ENCODE results near the gene COL17A1.
A peak's percentile ranks its signal among the peaks of the same experiment; 100 is the strongest.

Gene COL17A1

GRCh38 chr10:104077663-104078151 is 8.0 kb downstream of the COL17A1 start:
- TF ChIP-seq YY1 (IDR thresholded peaks at IDR 0.05; ENCODE audit: low read depth): 0 out of 2 replicates have a peak, but pooled peaks have one; percentile 0
- no peak for TF ChIP-seq TAF1 (IDR thresholded peaks at IDR 0.05; ENCODE audit: low read depth)
- no peak for TF ChIP-seq RAD21 (IDR thresholded peaks at IDR 0.05; ENCODE audit: low read depth)
- no peak for TF ChIP-seq EP300 (IDR thresholded peaks at IDR 0.05; ENCODE audit: borderline replicate concordance)

GRCh38 chr10:104077247-104077646 is 8.4 kb downstream of the COL17A1 start:
- TF ChIP-seq YY1 (IDR thresholded peaks at IDR 0.05; ENCODE audit: low read depth) (0 out of 2 replicates have a peak, but pooled peaks have one; percentile 10), EGR1 (IDR thresholded peaks at IDR 0.05) (no peak)

- peak; percentile 63 for TF ChIP-seq USF1 (IDR thresholded peaks at IDR 0.05)
- peak; percentile 63; the same call in 1 of the 2 replicates for TF ChIP-seq FOXM1 (IDR thresholded peaks at IDR 0.05; ENCODE audit: borderline replicate concordance, low read depth)
- TF ChIP-seq TEAD4 (IDR thresholded peaks at IDR 0.05): peak; percentile 42
- no peak; the same call in 1 of the 2 replicates for TF ChIP-seq YY1 (IDR thresholded peaks at IDR 0.05; ENCODE audit: low read depth)
- TF ChIP-seq EP300 (IDR thresholded peaks at IDR 0.05; ENCODE audit: borderline replicate concordance): peak; percentile 56; the same call in 1 of the 2 replicates
- no peak for TF ChIP-seq EGR1 (IDR thresholded peaks at IDR 0.05)
- 0 out of 2 replicates have a peak, but pooled peaks have one; percentile 20 for TF ChIP-seq MAX (IDR thresholded peaks at IDR 0.05)
- TF ChIP-seq TAF1 (IDR thresholded peaks at IDR 0.05; ENCODE audit: low read depth): no peak
- no peak for TF ChIP-seq CREB1 (IDR thresholded peaks at IDR 0.05; ENCODE audit: low read depth)
- TF ChIP-seq TCF12 (IDR thresholded peaks at IDR 0.05; ENCODE audit: low read depth): peak; percentile 80
- TF ChIP-seq ZBTB7A (IDR thresholded peaks at IDR 0.05; ENCODE audit: low read depth): no peak
- no peak for TF ChIP-seq REST (IDR thresholded peaks at IDR 0.05; ENCODE audit: low read depth)
- no peak; the same call in 1 of the 2 replicates for TF ChIP-seq CEBPB (IDR thresholded peaks at IDR 0.05)
- TF ChIP-seq NFIC (IDR thresholded peaks at IDR 0.05): peak; percentile 94
- TF ChIP-seq RAD21 (IDR thresholded peaks at IDR 0.05; ENCODE audit: low read depth): no peak
Observed at GRCh38 chr10:104076743-104077160, 8.9 kb downstream of the COL17A1 start.

GRCh38 chr10:104074505-104074904 is 11.2 kb downstream of the COL17A1 start:
- TF ChIP-seq REST (IDR thresholded peaks at IDR 0.05; ENCODE audit: low read depth) (no peak), FOXM1 (IDR thresholded peaks at IDR 0.05; ENCODE audit: borderline replicate concordance, low read depth) (no peak), TAF1 (IDR thresholded peaks at IDR 0.05; ENCODE audit: low read depth) (no peak), YY1 (IDR thresholded peaks at IDR 0.05; ENCODE audit: low read depth) (no peak)

GRCh38 chr10:104072786-104073185 is 12.9 kb downstream of the COL17A1 start:
- TF ChIP-seq TCF12 (IDR thresholded peaks at IDR 0.05; ENCODE audit: low read depth) (no peak), FOXM1 (IDR thresholded peaks at IDR 0.05; ENCODE audit: borderline replicate concordance, low read depth) (no peak)

GRCh38 chr10:104069613-104070012 is 16.1 kb downstream of the COL17A1 start:
- TF ChIP-seq YY1 (IDR thresholded peaks at IDR 0.05; ENCODE audit: low read depth) (no peak), NFIC (IDR thresholded peaks at IDR 0.05) (no peak), USF1 (IDR thresholded peaks at IDR 0.05) (no peak), CREB1 (IDR thresholded peaks at IDR 0.05; ENCODE audit: low read depth) (no peak), TAF1 (IDR thresholded peaks at IDR 0.05; ENCODE audit: low read depth) (no peak)

- TF ChIP-seq ZBTB7A (IDR thresholded peaks at IDR 0.05; ENCODE audit: low read depth) (no peak), TAF1 (IDR thresholded peaks at IDR 0.05; ENCODE audit: low read depth) (no peak), EGR1 (IDR thresholded peaks at IDR 0.05) (peak; percentile 9; the same call in 1 of the 2 replicates), YY1 (IDR thresholded peaks at IDR 0.05; ENCODE audit: low read depth) (no peak), TEAD4 (IDR thresholded peaks at IDR 0.05) (no peak), CEBPB (IDR thresholded peaks at IDR 0.05) (no peak), EP300 (IDR thresholded peaks at IDR 0.05; ENCODE audit: borderline replicate concordance) (no peak)
Observed at GRCh38 chr10:104067525-104067924, 18.2 kb downstream of the COL17A1 start.

Measured in Ishikawa (cell line).